Naive thymus-derived CD8-positive, alpha-beta T cell (primary cell): Measurements from ENCODE around the gene CCDC179. TPM values are rescaled to one million over a fixed set of nuclear protein-coding genes. Genes with fewer than 3 reads are reported as not detected.

Source experiments
- ATAC-seq, 2 donors: fragments of 150-1000 bp; cut with Tn5 transposase in 1 of 2; sonication (Bioruptor Pico), chemical (Tn5 transposase) in 1 of 2; 1 replicate in 1 of 2; 2 replicates in 1 of 2; pipeline ENCODE4 v1.10.0; 2021; ENCODE audit warnings: mild to moderate bottlenecking in 2 of 2, moderate library complexity in 2 of 2
- POLR2A ChIA-PET: fragments of 350-600 bp; sonication (Branson Sonifier 250); formaldehyde crosslinking; loops from one replicate; lab custom pipeline; 2021; ENCODE audit warnings: antibody characterized with exemption; lab: Charles Lee
- DNase-seq, 10 donors: peaks; one replicate each; pipeline versions ENCODE4 v3.0.0 to v3.0.0-alpha.2; 2020 to 2022
- H3K27ac Mint-ChIP-seq, 10 donors: one replicate each; pipeline ENCODE4 v1.8.0; 2020 to 2022; ENCODE audit warnings: mild to moderate bottlenecking in 10 of 10, mixed read lengths in 10 of 10, moderate library complexity in 4 of 10, inconsistent platforms in 1 of 10
- H3K27me3 Mint-ChIP-seq, 5 donors: one replicate each; pipeline ENCODE4 v1.8.0; 2021 to 2022; ENCODE audit warnings: mixed read lengths in 5 of 5
- H3K36me3 Mint-ChIP-seq, 3 donors: one replicate each; pipeline ENCODE4 v1.8.0; 2020 to 2022; ENCODE audit warnings: mixed read lengths in 3 of 3, mild to moderate bottlenecking in 2 of 3, inconsistent platforms in 1 of 3
- H3K4me1 Mint-ChIP-seq, 4 donors: one replicate each; pipeline ENCODE4 v1.8.0; 2021 to 2022; ENCODE audit warnings: mixed read lengths in 4 of 4
- H3K4me3 Mint-ChIP-seq, 10 donors: one replicate each; pipeline ENCODE4 v1.8.0; 2020 to 2022; ENCODE audit warnings: mild to moderate bottlenecking in 10 of 10, mixed read lengths in 10 of 10, moderate library complexity in 6 of 10, inconsistent platforms in 1 of 10
- H3K9me3 Mint-ChIP-seq, 9 donors: one replicate each; pipeline ENCODE4 v1.8.0; 2020 to 2022; ENCODE audit warnings: mixed read lengths in 9 of 9, mild to moderate bottlenecking in 3 of 9, inconsistent platforms in 1 of 9, moderate library complexity in 1 of 9
- polyA plus RNA-seq, 3 donors: library from polyadenylated mRNA; unstranded; fragments of 300-500 nt; fragmentation: Illumina TruSeq; gene quantifications; one replicate each; pipeline ENCODE4 v1.2.3, GENCODE V29; 2021
- total RNA-seq, 8 experiments: library from RNA in 2 of 8; stranded (reverse) in 2 of 8; gene quantifications; one replicate each; pipeline ENCODE4 v1.2.3 and lab custom pipeline; 2021 to 2026

The CCDC179 gene
- total and polyA plus RNA-seq, 5 experiments from 2014 or later, result not detected

DNA sequence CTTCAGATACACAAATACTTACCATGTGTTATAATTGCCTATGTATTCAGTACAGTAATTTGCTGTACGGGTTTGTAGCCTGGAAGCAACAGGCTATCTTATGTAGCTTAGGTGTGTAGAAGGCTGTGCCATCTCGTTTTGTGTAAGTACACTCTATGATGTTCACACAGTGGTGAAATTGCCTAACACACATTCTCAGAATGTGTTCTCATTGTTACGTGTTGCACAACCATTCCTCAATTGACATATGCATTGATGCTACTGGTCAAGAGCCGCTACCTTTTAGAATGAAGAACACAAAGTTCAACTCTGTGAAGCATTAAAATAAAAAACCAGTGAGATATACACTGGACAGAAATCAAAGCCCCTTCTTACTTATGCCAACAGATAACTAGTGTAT lies 57.4 kb downstream of the CCDC179 start:
- peaks cover 0 to 3% (median 0%) of the 10 kb centered on the region in 4 donors for H3K4me1 Mint-ChIP-seq
- POLR2A ChIA-PET, result no interaction called here
- DNase-seq (no peak), ATAC-seq (no peak)
- H3K4me3 Mint-ChIP-seq, result no peak overlapping the region
- peaks cover 0 to 10% (median 6%) of the 10 kb centered on the region in 5 donors for H3K27me3 Mint-ChIP-seq
- H3K27ac Mint-ChIP-seq, result no peak overlapping the region
- H3K9me3 Mint-ChIP-seq, result peaks cover 0 to under 1% (median 0%) of the 10 kb centered on the region in 9 donors
- H3K36me3 Mint-ChIP-seq, result no peaks in the 10 kb centered on the region

DNA sequence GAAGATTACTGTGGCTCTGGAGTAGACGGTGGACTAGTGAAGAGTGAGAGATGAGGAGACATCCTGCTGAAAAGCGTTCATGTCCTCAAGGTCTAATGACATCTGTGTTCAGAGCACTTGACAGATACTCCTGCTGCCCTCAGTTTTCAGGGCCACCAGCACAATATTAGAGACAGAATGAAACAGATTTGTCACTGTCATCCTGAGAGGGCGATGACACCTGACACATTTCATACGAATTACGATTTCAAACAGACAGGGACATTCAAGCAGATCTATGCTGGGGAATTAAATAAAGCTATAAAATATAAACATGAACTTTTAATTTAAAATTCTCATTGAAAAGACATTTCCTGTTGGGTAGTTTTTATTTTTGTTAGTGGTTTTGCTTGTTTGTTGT lies 59.8 kb downstream of the CCDC179 start:
- POLR2A ChIA-PET, result no interaction called here
- peaks cover 0 to 10% (median 6%) of the 10 kb centered on the region in 5 donors for H3K27me3 Mint-ChIP-seq

DNA sequence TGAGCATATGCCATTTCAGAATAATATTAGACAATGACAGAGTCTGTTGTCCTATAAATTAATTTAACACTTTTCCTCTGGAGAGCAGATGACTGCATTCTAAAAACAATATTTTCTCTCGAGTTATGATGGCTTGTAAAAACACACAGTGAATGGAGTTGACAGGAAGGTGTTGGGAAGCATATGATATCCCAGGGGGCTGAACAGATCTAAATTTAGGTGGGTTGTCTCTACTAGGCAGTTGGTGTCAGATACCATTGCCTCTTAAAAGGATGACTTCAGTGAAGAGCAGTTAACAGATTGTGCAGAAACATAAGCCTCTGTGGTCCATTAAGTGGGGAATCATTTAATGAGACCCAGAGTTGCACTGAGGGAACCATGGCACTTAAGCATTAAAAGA lies 61.4 kb downstream of the CCDC179 start:
- Mint-ChIP-seq H3K9me3 (no peaks in the 10 kb centered on the region), H3K27ac (no peak overlapping the region), H3K4me1 (no peaks in the 10 kb centered on the region), H3K36me3 (no peaks in the 10 kb centered on the region), H3K4me3 (no peak overlapping the region), H3K27me3 (peaks cover 0 to 11% (median 8%) of the 10 kb centered on the region in 5 donors)
- DNase-seq (no peak), ATAC-seq (no peak)
- POLR2A ChIA-PET, result no interaction called here

More for the DNA sequence above, 59.8 kb downstream of the CCDC179 start:
- H3K36me3 Mint-ChIP-seq, result no peaks in the 10 kb centered on the region
- no peak overlapping the region for H3K4me3 Mint-ChIP-seq
- no peak overlapping the region for H3K27ac Mint-ChIP-seq
- DNase-seq, result no peak
- ATAC-seq, result no peak
- H3K4me1 Mint-ChIP-seq, result no peaks in the 10 kb centered on the region
- H3K9me3 Mint-ChIP-seq, result no peaks in the 10 kb centered on the region

DNA sequence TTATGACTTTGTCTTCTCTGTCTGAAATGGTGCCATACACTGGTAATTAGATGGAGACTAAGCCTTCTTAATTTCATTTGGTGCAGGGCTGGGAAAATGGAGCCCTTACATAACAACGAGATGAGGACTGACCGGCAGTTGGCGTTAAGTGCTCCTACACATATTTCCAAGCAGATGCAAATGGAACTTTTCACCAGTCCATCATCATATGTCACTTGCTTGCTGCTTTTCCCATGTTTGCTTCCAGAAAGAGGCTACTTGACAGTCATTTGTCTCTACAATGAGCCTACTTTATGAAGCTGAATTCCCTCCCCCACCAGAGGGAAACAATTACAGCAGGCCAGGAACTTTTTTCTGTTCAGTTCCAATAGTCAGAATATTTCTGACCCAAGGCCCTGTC lies 63.2 kb downstream of the CCDC179 start:
- H3K36me3 Mint-ChIP-seq, result no peaks in the 10 kb centered on the region
- DNase-seq (no peak), ATAC-seq (no peak)
- H3K4me3 Mint-ChIP-seq, result no peak overlapping the region
- H3K4me1 Mint-ChIP-seq, result no peaks in the 10 kb centered on the region
- POLR2A ChIA-PET, result no interaction called here
- H3K27ac Mint-ChIP-seq, result no peak overlapping the region
- H3K9me3 Mint-ChIP-seq, result no peaks in the 10 kb centered on the region
- H3K27me3 Mint-ChIP-seq, result peaks cover 0 to 11% (median 7%) of the 10 kb centered on the region in 5 donors

Other genes starting within 250 kb of the CCDC179 start
- gene FANCF, start 234.7 kb downstream of the CCDC179 start, total RNA-seq, result 10 to 100 TPM; 21.9 to 23.2 TPM
- 10 to 100 TPM; 16.9 to 19.7 (median 17.0) TPM for gene FANCF, start 234.7 kb downstream of the CCDC179 start, polyA plus RNA-seq
- gene GAS2, start 193.9 kb downstream of the CCDC179 start, total RNA-seq, result 1 to 10 TPM; 5.7 to 6.0 TPM
- 1 to 10 TPM; 2.9 to 5.0 (median 3.9) TPM for gene GAS2, start 193.9 kb downstream of the CCDC179 start, polyA plus RNA-seq
- 10 to 100 TPM; 74.7 to 80.7 TPM for gene SVIP, start 30.7 kb downstream of the CCDC179 start, total RNA-seq
- 10 to 100 TPM; 43.3 to 53.2 (median 48.4) TPM for gene SVIP, start 30.7 kb downstream of the CCDC179 start, polyA plus RNA-seq